CD8-positive, alpha-beta memory T cell (primary cell): ENCODE measurements around the gene CHST6. TPM values are rescaled to one million over a fixed set of nuclear protein-coding genes. Genes with fewer than 3 reads are reported as not detected.
"Not testable (repeated sequence)": the region's sequence is repeated elsewhere in the genome, so short reads cannot be mapped to it uniquely, and the experiment has no call there.

Experiments used
- CTCF ChIA-PET: fragments of 350-600 bp; sonication (Branson Sonifier 250); formaldehyde crosslinking; loops from one replicate; lab custom pipeline; 2021; ENCODE audit warnings: antibody characterized with exemption; lab: Charles Lee
- POLR2A ChIA-PET: fragments of 350-600 bp; sonication (Branson Sonifier 250); formaldehyde crosslinking; loops from one replicate; lab custom pipeline; 2021; ENCODE audit warnings: antibody characterized with exemption; lab: Charles Lee
- DNase-seq, 5 donors: peaks; one replicate each; pipeline versions ENCODE4 v3.0.0 to v3.0.0-alpha.2; 2020 to 2022; ENCODE audit warnings: mixed read lengths in 1 of 5
- H3K27ac ChIP-seq: one replicate; pipeline ENCODE4 v1.7.0; 2013; ENCODE audit warnings: low read depth, mild to moderate bottlenecking, low read length, moderate library complexity
- H3K27me3 ChIP-seq: 2 replicates; pipeline ENCODE4 v1.7.0; 2013; ENCODE audit warnings: low read length, mild to moderate bottlenecking; ENCODE audit not compliant: insufficient read depth, poor library complexity, severe bottlenecking
- H3K36me3 ChIP-seq: 2 replicates; pipeline ENCODE4 v1.7.0; 2013; ENCODE audit warnings: mild to moderate bottlenecking, low read length, moderate library complexity; ENCODE audit not compliant: insufficient read depth
- H3K4me1 ChIP-seq: 2 replicates; pipeline ENCODE4 v1.7.0; 2013; ENCODE audit warnings: mild to moderate bottlenecking, low read length, moderate library complexity; ENCODE audit not compliant: insufficient read depth
- H3K4me3 ChIP-seq: 2 replicates; pipeline ENCODE4 v1.7.0; 2013; ENCODE audit warnings: mild to moderate bottlenecking, low read length
- H3K9me3 ChIP-seq: 2 replicates; pipeline ENCODE4 v1.7.0; 2013; ENCODE audit warnings: mild to moderate bottlenecking, low read length
- H3K27ac Mint-ChIP-seq, 8 donors: one replicate each; pipeline ENCODE4 v1.8.0; 2020 to 2021; ENCODE audit warnings: mixed read lengths in 8 of 8, mild to moderate bottlenecking in 6 of 8, inconsistent platforms in 3 of 8, moderate library complexity in 3 of 8
- H3K27me3 Mint-ChIP-seq, 2 donors: one replicate each; pipeline ENCODE4 v1.8.0; 2020 to 2021; ENCODE audit warnings: mixed read lengths in 2 of 2, mild to moderate bottlenecking in 1 of 2, moderate library complexity in 1 of 2
- H3K36me3 Mint-ChIP-seq, 3 donors: one replicate each; pipeline ENCODE4 v1.8.0; 2020 to 2021; ENCODE audit warnings: mixed read lengths in 3 of 3, inconsistent platforms in 1 of 3, mild to moderate bottlenecking in 1 of 3
- H3K4me1 Mint-ChIP-seq, 3 donors: one replicate each; pipeline ENCODE4 v1.8.0; 2020 to 2021; ENCODE audit warnings: mixed read lengths in 3 of 3, inconsistent platforms in 1 of 3, mild to moderate bottlenecking in 1 of 3
- H3K4me3 Mint-ChIP-seq, 7 donors: one replicate each; pipeline ENCODE4 v1.8.0; 2020 to 2021; ENCODE audit warnings: mixed read lengths in 7 of 7, mild to moderate bottlenecking in 6 of 7, moderate library complexity in 4 of 7, inconsistent platforms in 2 of 7
- H3K9me3 Mint-ChIP-seq, 5 donors: one replicate each; pipeline ENCODE4 v1.8.0; 2020 to 2022; ENCODE audit warnings: mixed read lengths in 5 of 5, mild to moderate bottlenecking in 3 of 5, moderate library complexity in 2 of 5, inconsistent platforms in 1 of 5
- polyA plus RNA-seq: library from polyadenylated mRNA; unstranded; fragments of 300-500 nt; fragmentation: Illumina TruSeq; gene quantifications from one replicate; pipeline ENCODE4 v1.2.3, GENCODE V29; 2021
- total RNA-seq, 2 experiments: library from RNA; stranded (reverse); gene quantifications; one replicate each; pipeline ENCODE4 v1.2.3, GENCODE V29; 2021

CHST6 gene
- total and polyA plus RNA-seq, 3 experiments from 2014 or later: 0.04 to 0.11 TPM; not detected in 1

DNA sequence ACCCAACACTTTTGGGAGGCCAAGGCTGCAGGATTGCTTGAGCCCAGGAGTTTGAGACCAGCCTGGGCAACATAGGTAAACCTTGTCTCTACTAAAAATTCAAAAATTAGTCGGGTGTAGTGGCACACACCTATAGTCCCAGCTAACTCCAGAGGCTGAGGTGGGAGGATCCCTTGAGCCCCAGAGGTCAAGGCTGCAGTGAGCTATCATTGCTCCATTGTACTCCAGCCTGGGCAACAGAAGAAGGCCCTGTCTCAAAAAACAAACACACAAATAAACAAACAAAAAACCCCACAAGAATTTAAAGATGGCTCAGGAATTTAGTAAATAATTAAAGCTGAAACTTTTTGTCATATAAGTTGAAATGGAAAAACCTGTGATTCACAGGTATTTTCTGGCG, 28.5 kb downstream of the CHST6 start:
- CTCF ChIA-PET: interaction anchor here (1.4 kb wide), 1 partner anchor 297 kb away, joined by 4 read pairs; no protein-coding TSS in a partner anchor

DNA sequence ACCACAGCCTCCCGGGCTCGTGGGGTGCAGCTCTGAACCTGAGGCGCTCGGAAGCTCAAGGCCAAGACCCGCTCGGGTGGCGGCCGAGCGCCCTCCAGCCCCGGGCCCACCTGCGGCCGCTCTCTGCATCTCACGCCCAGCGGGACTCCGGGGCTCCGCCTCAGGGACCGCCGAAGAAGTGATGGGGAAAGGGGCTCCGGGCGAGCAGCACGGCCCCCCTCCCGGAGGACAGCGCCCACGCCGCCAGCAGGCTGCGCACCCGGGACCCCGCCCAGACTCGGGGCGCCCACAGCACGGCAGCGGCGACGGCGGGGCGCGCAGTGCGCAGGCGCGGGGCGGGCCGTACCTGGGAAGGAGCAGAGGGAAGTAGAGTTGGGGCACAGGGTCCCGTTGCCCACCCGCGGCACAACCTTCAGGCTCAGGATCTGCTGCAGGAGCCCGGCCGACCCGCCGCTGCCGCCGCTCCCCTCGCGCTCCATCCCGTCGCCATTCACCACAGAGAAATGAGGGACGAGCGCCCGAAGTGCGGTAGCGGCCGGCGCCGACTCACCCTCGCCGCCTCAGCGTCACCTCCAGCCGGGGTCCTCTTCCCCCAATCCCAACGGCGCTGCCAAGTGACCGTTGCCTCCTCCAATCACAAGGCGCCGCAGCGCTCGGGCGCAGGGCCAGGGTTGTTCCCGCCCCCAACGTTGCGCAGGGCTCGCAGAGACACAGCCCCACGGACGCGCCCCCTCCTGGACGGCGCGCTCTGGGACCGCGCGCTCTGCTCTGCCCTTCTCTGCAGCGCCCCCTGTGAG, 30.9 kb downstream of the CHST6 start, which contains the start of gene TMEM170A:
Gene TMEM170A (minus strand): TSS at position 568 of the 797 bp plus-strand sequence. CDS start 89 bp downstream, at position 479.
- Mint-ChIP-seq H3K9me3 (no peaks in the 10 kb centered on the region), H3K4me1 (peaks cover 44 to 49% (median 48%) of the 10 kb centered on the region in 3 donors), H3K27me3 (peaks cover 0 to 4% of the 10 kb centered on the region in 2 donors), H3K27ac (peak within 1 kb of the TSS; percentile 93 to 99 (median 94)), H3K4me3 (peak within 1 kb of the TSS; percentile 88 to 98 (median 92)), H3K36me3 (peaks cover 0 to 15% (median 3%) of the 10 kb centered on the region in 3 donors)
- Histone ChIP-seq H3K36me3 (no peaks in the 10 kb centered on the region), H3K27me3 (no peaks in the 10 kb centered on the region), H3K4me1 (peaks cover 30% of the 10 kb centered on the region), H3K27ac (peak within 1 kb of the TSS; percentile 96), H3K9me3 (no peaks in the 10 kb centered on the region), H3K4me3 (peak within 1 kb of the TSS; percentile 91)
- peak; percentile 98 to 99 (median 99) for DNase-seq
- POLR2A ChIA-PET: interaction anchor here (0.9 to 3.2 kb wide), 6 partner anchors 20 to 184 kb away, joined by 3 to 21 read pairs (median 6); partner anchors contain the start of genes ADAT1, CFDP1, KARS1 and TERF2IP
- CTCF ChIA-PET: interaction anchor here (0.7 to 2.8 kb wide), 38 partner anchors 8 to 479 kb away, joined by 3 to 37 read pairs (median 4); partner anchors contain the start of genes ADAT1, CFDP1, KARS1 and TERF2IP

More for the DNA sequence above, 28.5 kb downstream of the CHST6 start:
- POLR2A ChIA-PET: no interaction called here
- no peaks in the 10 kb centered on the region for H3K9me3 Mint-ChIP-seq
- no peak overlapping the region for H3K27ac Mint-ChIP-seq
- no peaks in the 10 kb centered on the region for H3K36me3 ChIP-seq
- peaks cover 0 to 6% (median 0%) of the 10 kb centered on the region in 3 donors for H3K36me3 Mint-ChIP-seq
- H3K27me3 Mint-ChIP-seq: peaks cover 0 to 4% of the 10 kb centered on the region in 2 donors
- H3K27me3 ChIP-seq: no peaks in the 10 kb centered on the region
- no peak for DNase-seq
- H3K4me3 ChIP-seq: no peak overlapping the region
- peaks cover 25 to 26% (median 26%) of the 10 kb centered on the region in 3 donors for H3K4me1 Mint-ChIP-seq
- H3K9me3 ChIP-seq: no peaks in the 10 kb centered on the region
- H3K4me3 Mint-ChIP-seq: peak overlapping the region in 1 of 7 donors; percentile 26
- no peak overlapping the region for H3K27ac ChIP-seq
- H3K4me1 ChIP-seq: peaks cover 21% of the 10 kb centered on the region

DNA sequence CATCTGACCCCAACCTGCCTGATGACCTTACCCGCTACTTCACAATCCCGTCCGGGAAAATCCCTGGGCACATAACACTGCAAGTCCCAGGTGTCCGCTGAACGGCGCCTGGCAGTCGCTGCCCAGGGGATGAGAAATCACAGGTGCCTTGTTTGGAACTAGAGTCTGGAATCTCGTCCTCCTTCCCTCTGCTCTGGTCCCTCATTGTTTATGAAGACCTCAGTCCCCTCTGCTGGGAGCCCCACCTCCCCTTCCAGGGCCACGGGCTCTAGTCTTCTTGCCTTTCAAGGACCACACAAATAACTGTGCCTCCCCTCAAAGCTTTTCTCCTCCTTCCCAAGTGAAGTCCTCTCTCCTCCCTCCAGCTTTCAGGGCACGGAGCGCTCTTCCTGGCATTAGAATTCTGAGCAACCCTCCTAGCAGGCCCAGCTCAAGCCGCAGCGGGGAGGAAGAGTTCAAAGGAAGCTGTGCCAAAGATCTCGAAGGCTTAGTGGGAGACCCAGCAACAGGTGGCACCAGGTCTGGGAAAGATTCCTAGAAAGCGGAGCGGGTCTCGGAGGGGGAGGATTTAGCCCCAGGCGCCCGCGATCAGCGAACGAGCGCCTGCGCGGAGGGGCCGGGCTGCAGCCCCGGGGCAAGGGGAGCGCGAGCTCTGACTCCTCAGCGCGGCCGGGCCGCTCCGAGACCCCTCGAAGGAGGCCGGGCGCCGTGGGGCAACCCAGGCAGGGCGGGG, 31.7 kb downstream of the CHST6 start:
- DNase-seq: peak in 1 of 5 donors; percentile 18
- Histone ChIP-seq H3K4me3 (peak overlapping the region; percentile 91), H3K27ac (peak overlapping the region; percentile 96), H3K4me1 (peaks cover 30% of the 10 kb centered on the region)
- H3K9me3 Mint-ChIP-seq, H3K27me3 ChIP-seq, H3K9me3 ChIP-seq, H3K27me3 Mint-ChIP-seq, H3K36me3 ChIP-seq: not testable (repeated sequence)
- Mint-ChIP-seq H3K27ac (peak overlapping the region; percentile 88 to 98 (median 93)), H3K4me3 (peak overlapping the region; percentile 85 to 98 (median 92)), H3K4me1 (peaks cover 46 to 56% (median 55%) of the 10 kb centered on the region in 3 donors), H3K36me3 (peaks cover 0 to 15% (median 3%) of the 10 kb centered on the region in 3 donors)
- ChIA-PET POLR2A (interaction anchor here (0.9 to 3.2 kb wide), 6 partner anchors 19 to 185 kb away, joined by 3 to 21 read pairs (median 6); partner anchors contain the start of genes ADAT1, CFDP1, KARS1 and TERF2IP), CTCF (interaction anchor here (0.8 to 2.8 kb wide), 15 partner anchors 9 to 301 kb away, joined by 3 to 37 read pairs (median 4); partner anchors contain the start of genes ADAT1, CFDP1, KARS1 and TERF2IP)

DNA sequence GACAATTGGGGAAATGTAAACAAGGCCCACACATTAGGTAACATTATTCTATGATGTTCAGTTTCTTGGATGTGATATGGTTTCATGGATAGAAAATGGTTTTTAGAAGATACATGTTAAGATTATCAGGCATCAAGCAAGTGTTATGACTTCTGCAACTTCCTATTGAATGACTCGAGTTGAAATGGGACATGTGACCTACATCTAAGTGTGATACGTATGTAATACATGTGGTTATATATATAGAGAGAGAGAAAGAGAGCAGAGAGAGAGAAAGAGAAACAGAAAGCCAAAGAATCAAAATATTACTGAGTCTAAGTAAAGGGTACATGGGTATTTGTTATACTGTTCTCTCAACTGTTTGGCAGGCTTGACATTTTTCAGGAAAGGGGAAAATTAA, 32.4 kb downstream of the CHST6 start:
- peak in 2 of 5 donors; percentile 29 to 50 for DNase-seq
- H3K27ac Mint-ChIP-seq: peak overlapping the region; percentile 88 to 98 (median 93)
- H3K4me3 Mint-ChIP-seq: peak overlapping the region; percentile 85 to 98 (median 92)
- peaks cover 30% of the 10 kb centered on the region for H3K4me1 ChIP-seq
- H3K36me3 Mint-ChIP-seq: peaks cover 0 to 21% (median 5%) of the 10 kb centered on the region in 3 donors
- no peaks in the 10 kb centered on the region for H3K9me3 Mint-ChIP-seq
- no peaks in the 10 kb centered on the region for H3K9me3 ChIP-seq
- H3K27me3 ChIP-seq: no peaks in the 10 kb centered on the region
- no peaks in the 10 kb centered on the region for H3K36me3 ChIP-seq
- ChIA-PET CTCF (interaction anchor here (1.0 kb wide), 1 partner anchor 29 kb away, joined by 3 read pairs; the partner anchor contains the start of gene CFDP1), POLR2A (interaction anchor here (1.0 kb wide), 1 partner anchor 101 kb away, joined by 3 read pairs; no protein-coding TSS in a partner anchor)
- peaks cover 0 to 1% of the 10 kb centered on the region in 2 donors for H3K27me3 Mint-ChIP-seq
- no peak overlapping the region for H3K27ac ChIP-seq
- peak overlapping the region; percentile 91 for H3K4me3 ChIP-seq
- H3K4me1 Mint-ChIP-seq: peaks cover 53 to 63% (median 63%) of the 10 kb centered on the region in 3 donors

DNA sequence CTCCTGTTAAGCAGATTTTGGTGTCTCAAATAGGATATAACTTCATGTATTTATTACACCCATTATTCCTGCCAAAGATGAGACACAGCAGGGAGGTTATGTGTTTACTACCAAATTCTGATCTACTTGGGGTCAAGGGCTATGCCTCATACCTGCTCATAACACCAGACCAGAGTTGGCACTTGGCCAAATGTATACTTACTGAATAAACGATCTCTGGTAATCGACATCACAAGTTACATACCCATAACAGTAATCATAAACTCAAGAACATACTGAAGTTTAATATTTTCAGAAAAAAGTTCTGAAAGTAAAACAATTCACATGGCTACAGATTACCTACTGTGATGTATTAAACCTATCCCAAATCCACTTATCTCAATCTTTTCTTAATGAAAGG, 33.7 kb downstream of the CHST6 start:
- Mint-ChIP-seq H3K27me3 (peaks cover 0 to 3% of the 10 kb centered on the region in 2 donors), H3K36me3 (peaks cover 0 to 24% (median 5%) of the 10 kb centered on the region in 3 donors), H3K27ac (peak overlapping the region in 7 of 8 donors; percentile 40 to 95 (median 77)), H3K9me3 (no peaks in the 10 kb centered on the region), H3K4me1 (peaks cover 60 to 75% (median 73%) of the 10 kb centered on the region in 3 donors), H3K4me3 (peak overlapping the region in 4 of 7 donors; percentile 39 to 87 (median 55))
- H3K4me3 ChIP-seq: no peak overlapping the region
- DNase-seq: no peak
- H3K9me3 ChIP-seq: no peaks in the 10 kb centered on the region
- no peaks in the 10 kb centered on the region for H3K36me3 ChIP-seq
- no peaks in the 10 kb centered on the region for H3K27me3 ChIP-seq
- no peak overlapping the region for H3K27ac ChIP-seq
- peaks cover 37% of the 10 kb centered on the region for H3K4me1 ChIP-seq
- POLR2A ChIA-PET: no interaction called here
- CTCF ChIA-PET: no interaction called here

DNA sequence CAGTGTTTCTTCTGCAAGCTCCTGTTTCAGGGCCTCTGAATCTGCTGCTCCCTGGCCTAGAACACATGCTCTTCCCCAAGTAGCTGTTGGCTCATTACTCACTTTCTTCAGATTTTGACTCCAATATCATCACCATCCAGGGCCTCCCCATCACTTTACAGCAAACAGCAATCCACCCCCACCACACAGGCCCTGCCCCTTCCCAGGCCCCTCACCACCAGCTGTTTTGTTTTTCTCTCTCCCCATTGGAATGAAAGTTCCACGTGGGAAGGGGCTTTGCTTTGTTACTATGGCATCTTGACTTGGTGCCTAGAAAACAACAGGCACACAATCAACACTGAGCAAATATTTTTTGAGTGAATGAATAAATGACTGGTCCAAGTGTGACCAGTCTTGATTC, 34.8 kb downstream of the CHST6 start:
- POLR2A ChIA-PET: no interaction called here
- peaks cover 0 to 24% (median 5%) of the 10 kb centered on the region in 3 donors for H3K36me3 Mint-ChIP-seq
- H3K27ac Mint-ChIP-seq: peak overlapping the region in 7 of 8 donors; percentile 4 to 95 (median 82)
- H3K4me1 Mint-ChIP-seq: peaks cover 70 to 86% (median 85%) of the 10 kb centered on the region in 3 donors
- no peaks in the 10 kb centered on the region for H3K27me3 ChIP-seq
- no peak for DNase-seq
- peaks cover 0 to 3% of the 10 kb centered on the region in 2 donors for H3K27me3 Mint-ChIP-seq
- CTCF ChIA-PET: no interaction called here
- H3K4me1 ChIP-seq: peaks cover 37% of the 10 kb centered on the region
- H3K9me3 ChIP-seq: no peaks in the 10 kb centered on the region
- no peaks in the 10 kb centered on the region for H3K9me3 Mint-ChIP-seq
- peak overlapping the region in 5 of 7 donors; percentile 1 to 77 (median 19) for H3K4me3 Mint-ChIP-seq
- H3K36me3 ChIP-seq: no peaks in the 10 kb centered on the region
- H3K4me3 ChIP-seq: no peak overlapping the region
- no peak overlapping the region for H3K27ac ChIP-seq

DNA sequence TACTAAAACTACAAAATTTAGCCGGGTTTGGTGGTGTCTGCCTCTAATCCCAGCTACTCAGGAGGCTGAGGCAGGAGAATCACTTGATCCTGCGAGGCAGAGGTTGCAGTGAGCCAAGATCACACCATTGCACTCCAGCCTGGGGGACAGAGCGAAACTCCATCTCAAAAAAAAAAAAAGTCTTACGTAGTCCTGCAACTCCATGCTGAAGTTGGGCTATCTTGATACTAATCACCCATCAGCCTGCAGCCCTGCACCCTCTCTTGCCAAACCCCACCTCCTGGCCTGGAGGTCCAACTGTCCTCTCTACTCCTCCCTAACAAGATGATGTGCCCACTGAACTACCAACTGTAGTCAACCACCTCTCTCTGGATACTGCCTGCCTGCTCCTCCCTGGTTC, 35.5 kb downstream of the CHST6 start:
- ChIA-PET CTCF (no interaction called here), POLR2A (no interaction called here)
- no peak overlapping the region for H3K27ac ChIP-seq
- Mint-ChIP-seq H3K36me3 (peaks cover 0 to 24% (median 5%) of the 10 kb centered on the region in 3 donors), H3K4me1 (peaks cover 70 to 88% (median 86%) of the 10 kb centered on the region in 3 donors), H3K27ac (peak overlapping the region in 5 of 8 donors; percentile 12 to 78 (median 55)), H3K27me3 (peaks cover 0 to 3% of the 10 kb centered on the region in 2 donors), H3K9me3 (no peaks in the 10 kb centered on the region), H3K4me3 (peak overlapping the region in 2 of 7 donors; percentile 28 to 67)
- no peak overlapping the region for H3K4me3 ChIP-seq
- no peak for DNase-seq
- no peaks in the 10 kb centered on the region for H3K27me3 ChIP-seq
- H3K36me3 ChIP-seq: no peaks in the 10 kb centered on the region
- H3K9me3 ChIP-seq: no peaks in the 10 kb centered on the region
- peaks cover 31% of the 10 kb centered on the region for H3K4me1 ChIP-seq
